Keratinocyte (primary cell): ENCODE results near the gene FAM53A.
"Not testable (repeated sequence)": the region's sequence is repeated elsewhere in the genome, so short reads cannot be mapped to it uniquely, and the experiment has no call there.

ENCODE experiments used
- CTCF ChIP-seq, 3 experiments: IDR thresholded peaks in 1 of 3; conservative IDR thresholded peaks in 1 of 3; optimal IDR thresholded peaks in 1 of 3; 2 replicates in 2 of 3; 3 replicates in 1 of 3; pipeline versions ENCODE3 to v1.5.1; 2011; ENCODE audit warnings: low read length in 3 of 3, mild to moderate bottlenecking in 3 of 3, moderate library complexity in 2 of 3, control low read depth in 1 of 3, inconsistent platforms in 1 of 3; ENCODE audit not compliant: insufficient read depth in 2 of 3; ENCODE audit errors: extremely low read depth in 1 of 3
- EZH2 ChIP-seq: IDR thresholded peaks from one replicate; pipeline ENCODE4 v1.6.1; 2012; ENCODE audit warnings: inconsistent platforms, mild to moderate bottlenecking, low read length, moderate library complexity

GRCh38 chr4:1640716-1641503 lies 43.2 kb downstream of the FAM53A start:
- not testable (repeated sequence) for TF ChIP-seq CTCF (optimal IDR thresholded peaks at IDR 0.05 in 1 of 3, IDR thresholded peaks at IDR 0.05 in 1 of 3, conservative IDR thresholded peaks at IDR 0.05 in 1 of 3; ENCODE audit: extremely low read depth in 1 of 3, insufficient read depth in 2 of 3, low read length in 3 of 3); EZH2
